Measurements from ENCODE around the gene BMP5.

The BMP5 gene

DNA sequence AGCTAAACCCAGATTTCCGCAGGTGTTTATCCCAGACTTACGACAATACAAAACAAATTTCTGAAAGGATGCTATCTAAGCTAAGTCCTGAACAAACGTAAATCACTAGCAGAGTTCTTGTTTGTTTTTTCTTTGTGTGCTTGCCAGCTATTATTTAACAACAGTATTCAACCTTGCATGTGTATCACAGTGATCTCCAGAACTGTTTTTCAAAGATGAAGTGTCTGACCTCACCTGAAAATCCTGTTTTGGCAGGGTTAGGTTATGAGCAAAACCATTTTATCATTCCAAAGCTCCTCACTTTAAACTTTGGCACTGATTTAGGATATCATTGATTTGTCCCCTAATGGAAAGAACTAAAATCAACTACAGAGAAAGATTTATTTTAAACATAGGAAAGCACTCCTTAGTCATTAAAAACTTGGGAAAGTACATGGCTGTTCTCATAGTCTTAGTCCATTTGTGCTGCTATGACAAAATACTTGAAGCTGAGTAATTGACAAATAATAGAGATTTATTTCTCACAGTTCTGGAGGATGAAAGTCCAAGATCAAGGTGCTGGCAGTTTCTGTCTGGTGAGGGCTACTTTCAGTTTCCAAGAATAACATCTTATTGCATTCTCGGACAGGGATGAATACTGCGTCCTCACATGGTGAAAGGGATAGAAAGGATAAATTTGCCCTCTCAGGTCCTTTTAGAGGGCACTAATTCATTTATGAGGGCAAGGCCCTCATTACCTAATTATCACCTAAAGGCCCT is 20.8 kb upstream of the BMP5 start:
- DNase-seq (ENCODE audit: extremely low read depth, low read depth) = no peak
- no peak overlapping the region for H3K4me3 ChIP-seq (replicated peaks; ENCODE audit: low read depth, low read length)
- TF ChIP-seq, protein P1, sequence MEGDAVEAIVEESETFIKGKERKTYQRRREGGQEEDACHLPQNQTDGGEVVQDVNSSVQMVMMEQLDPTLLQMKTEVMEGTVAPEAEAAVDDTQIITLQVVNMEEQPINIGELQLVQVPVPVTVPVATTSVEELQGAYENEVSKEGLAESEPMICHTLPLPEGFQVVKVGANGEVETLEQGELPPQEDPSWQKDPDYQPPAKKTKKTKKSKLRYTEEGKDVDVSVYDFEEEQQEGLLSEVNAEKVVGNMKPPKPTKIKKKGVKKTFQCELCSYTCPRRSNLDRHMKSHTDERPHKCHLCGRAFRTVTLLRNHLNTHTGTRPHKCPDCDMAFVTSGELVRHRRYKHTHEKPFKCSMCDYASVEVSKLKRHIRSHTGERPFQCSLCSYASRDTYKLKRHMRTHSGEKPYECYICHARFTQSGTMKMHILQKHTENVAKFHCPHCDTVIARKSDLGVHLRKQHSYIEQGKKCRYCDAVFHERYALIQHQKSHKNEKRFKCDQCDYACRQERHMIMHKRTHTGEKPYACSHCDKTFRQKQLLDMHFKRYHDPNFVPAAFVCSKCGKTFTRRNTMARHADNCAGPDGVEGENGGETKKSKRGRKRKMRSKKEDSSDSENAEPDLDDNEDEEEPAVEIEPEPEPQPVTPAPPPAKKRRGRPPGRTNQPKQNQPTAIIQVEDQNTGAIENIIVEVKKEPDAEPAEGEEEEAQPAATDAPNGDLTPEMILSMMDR (IDR thresholded peaks at IDR 0.05; ENCODE audit: low read depth, low read length, missing control alignments) = no peak

DNA sequence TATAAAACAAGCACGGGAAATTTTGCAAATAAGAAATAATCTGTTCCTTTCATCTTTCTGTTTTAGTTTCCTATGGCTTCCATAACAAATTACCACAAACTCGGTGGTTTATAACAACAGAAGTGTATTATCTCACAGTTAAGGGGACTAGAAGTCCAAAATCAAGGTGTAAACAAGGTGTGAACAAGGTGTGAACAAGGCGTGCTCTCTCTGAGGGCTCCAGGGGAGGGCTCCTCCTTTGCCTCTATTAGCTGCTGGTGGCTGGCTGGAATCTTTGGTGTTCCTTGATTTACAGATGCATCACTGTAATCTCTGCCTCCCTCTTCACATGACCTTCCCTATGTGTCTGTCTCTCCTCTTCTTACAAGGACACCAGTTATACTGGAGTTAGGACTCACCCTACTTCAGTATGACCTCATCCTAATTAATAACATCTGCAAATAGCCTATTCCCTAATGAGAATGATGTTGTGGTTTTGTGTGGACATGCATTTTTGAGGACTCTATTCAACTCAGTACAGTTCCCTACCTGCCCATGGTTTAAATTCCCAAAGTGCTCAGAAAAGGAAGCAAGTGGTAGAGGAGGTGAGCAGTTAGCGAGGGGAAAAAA is 17.5 kb upstream of the BMP5 start:
- TF ChIP-seq, protein P1 (IDR thresholded peaks at IDR 0.05; ENCODE audit: low read depth, low read length, missing control alignments) = no peak
- no peak overlapping the region for H3K4me3 ChIP-seq (replicated peaks; ENCODE audit: low read depth, low read length)
- peak; percentile 17 for DNase-seq (ENCODE audit: extremely low read depth, low read depth)

DNA sequence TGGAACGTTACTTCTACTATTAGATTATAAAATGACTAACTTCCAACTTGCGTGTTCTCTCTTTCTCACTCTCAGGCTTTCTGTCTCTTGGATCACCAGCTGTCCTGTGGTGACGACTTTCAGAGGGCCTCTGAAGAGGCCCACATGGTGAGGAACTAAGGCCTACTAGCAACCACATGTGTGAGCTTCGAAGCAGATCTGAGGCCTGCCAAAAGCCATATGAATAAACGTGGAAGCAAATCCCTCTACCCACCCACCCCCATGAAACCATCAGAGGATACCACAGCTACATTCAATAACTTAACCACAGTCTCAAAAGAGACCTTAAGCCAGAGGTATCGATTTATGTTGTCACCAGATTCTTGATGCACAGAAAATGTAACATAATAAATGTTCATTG is 13.5 kb upstream of the BMP5 start:
- TF ChIP-seq, protein P1 (IDR thresholded peaks at IDR 0.05; ENCODE audit: low read depth, low read length, missing control alignments) = no peak
- DNase-seq (ENCODE audit: extremely low read depth, low read depth) = no peak

DNA sequence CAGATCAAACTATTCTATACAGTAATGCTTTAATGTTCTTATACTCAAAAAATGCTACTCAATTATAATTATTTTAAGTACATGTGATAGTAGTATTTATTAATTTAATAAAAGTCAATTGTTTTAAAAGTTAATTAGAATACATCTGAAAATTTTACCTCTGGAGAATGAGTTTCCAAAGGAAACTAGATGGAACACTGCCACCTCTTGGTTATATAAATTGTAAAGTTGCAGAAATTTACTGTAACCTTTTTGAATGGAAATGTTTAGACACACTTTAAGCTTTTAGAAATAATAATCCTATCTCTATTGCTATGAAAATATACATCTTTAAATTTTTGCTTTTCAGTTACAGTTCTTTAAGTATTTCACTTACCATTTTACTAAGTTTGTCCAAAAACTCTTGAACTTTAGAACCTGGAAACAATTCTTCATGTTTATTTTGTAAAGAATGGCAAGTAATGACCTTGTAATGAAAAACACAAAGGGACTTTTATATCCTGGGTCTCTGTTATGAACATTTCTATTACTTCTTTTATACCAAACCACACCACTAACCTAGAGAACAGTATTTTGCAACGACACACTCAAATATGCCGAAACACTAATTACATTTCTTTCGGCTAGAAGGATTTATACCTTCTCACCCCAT is 10.9 kb upstream of the BMP5 start:
- TF ChIP-seq, protein P1 (IDR thresholded peaks at IDR 0.05; ENCODE audit: low read depth, low read length, missing control alignments) = no peak

More for the DNA sequence above, 13.5 kb upstream of the BMP5 start:
- no peak overlapping the region for H3K4me3 ChIP-seq (replicated peaks; ENCODE audit: low read depth, low read length)

DNA sequence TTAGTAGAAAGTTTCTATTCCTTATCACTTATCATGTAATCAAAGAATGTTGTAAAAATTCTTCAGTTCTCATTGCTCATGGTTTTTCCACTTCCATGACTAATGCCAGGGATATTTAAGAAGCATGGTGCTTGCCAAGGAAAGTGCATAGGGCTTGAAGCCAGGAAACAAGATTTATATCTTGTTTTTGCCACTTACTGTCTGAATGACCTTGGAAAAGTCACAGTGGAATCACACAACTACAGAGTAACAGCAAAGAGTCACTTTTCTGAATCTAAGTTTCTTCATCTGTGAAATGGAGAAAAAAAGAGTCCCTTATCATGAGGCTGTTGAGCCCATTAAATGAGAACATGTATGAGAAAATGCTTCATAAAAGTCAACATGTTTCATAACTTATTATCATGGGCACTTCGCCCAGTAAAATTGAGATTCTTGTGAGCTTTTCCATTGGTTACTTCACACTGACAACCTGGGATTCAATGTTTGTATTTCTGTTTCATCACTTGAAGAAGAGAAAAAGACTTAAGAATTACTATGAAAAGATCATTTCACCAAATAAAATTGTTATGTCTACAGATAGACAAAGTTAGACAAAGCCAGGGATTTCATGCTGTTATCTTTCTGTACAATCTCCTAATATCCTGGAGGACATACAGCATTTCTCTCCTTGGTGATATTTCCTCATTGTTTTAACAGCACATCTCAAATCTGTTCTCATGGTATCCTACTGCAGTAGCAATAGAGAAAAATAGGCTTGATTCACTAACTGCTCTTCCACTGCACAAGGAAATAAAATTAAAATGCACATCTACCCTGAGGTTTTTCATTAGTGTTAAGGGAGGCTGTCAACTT is 7.6 kb upstream of the BMP5 start:
- H3K4me3 ChIP-seq (replicated peaks; ENCODE audit: low read depth, low read length) = no peak overlapping the region
- TF ChIP-seq, protein P1 (IDR thresholded peaks at IDR 0.05; ENCODE audit: low read depth, low read length, missing control alignments) = no peak
- peak; percentile 48 for DNase-seq (ENCODE audit: extremely low read depth, low read depth)

More for the DNA sequence above, 10.9 kb upstream of the BMP5 start:
- DNase-seq (ENCODE audit: extremely low read depth, low read depth) = no peak
- no peak overlapping the region for H3K4me3 ChIP-seq (replicated peaks; ENCODE audit: low read depth, low read length)

DNA sequence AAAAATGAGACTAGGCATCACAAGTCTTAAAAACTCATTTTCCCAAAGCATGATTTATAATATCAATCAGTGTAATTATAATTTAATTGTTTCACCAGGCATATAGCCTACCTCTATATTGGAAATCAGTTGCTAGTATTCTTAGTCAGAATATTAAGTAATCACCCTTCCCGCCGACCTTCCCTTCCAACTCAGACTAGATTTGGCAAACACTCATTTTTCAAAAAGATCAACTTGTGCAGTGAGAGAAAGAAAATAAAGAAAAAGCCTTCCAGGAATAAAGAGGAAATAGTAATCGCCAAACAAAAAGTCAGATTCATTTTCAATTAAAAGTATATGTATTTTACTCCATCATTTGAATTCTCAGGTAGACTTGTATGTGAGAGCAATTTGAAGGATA is 1.9 kb upstream of the BMP5 start:
- no peak for DNase-seq (ENCODE audit: extremely low read depth, low read depth)
- no peak overlapping the region for H3K4me3 ChIP-seq (replicated peaks; ENCODE audit: low read depth, low read length)
- TF ChIP-seq, protein P1 (IDR thresholded peaks at IDR 0.05; ENCODE audit: low read depth, low read length, missing control alignments) = no peak
